Jurkat, Clone E6-1 (cell line): ENCODE measurements around the gene FAM185A. TPM values are rescaled to one million over a fixed set of nuclear protein-coding genes. Genes with fewer than 3 reads are reported as not detected.
"Not testable (repeated sequence)": the region's sequence is repeated elsewhere in the genome, so short reads cannot be mapped to it uniquely, and the experiment has no call there.

Experiments used
- DNase-seq: peaks from one replicate; pipeline ENCODE4 v3.0.0-alpha.2; 2011; ENCODE audit warnings: low read depth, low spot score
- H3K4me3 ChIP-seq: 2 replicates; pipeline ENCODE4 v1.5.1; 2011; ENCODE audit warnings: mild to moderate bottlenecking, low read length, control low read depth, moderate library complexity
- polyA plus RNA-seq: library from polyadenylated mRNA; unstranded; fragments of >200 nt; gene quantifications from one replicate; pipeline ENCODE4 v1.2.1, GENCODE V29; 2012; ENCODE audit warnings: missing spikeins; ENCODE audit not compliant: insufficient read length, insufficient read depth

Gene FAM185A
- 8.9 TPM for polyA plus RNA-seq

GRCh38 chr7:102748605-102749444, at the start of gene FAM185A:
Gene FAM185A, plus strand, starts transcription at chr7:102748999. Its CDS starts 209 bp downstream, at chr7:102749208.
- peak; percentile 99 for DNase-seq
- H3K4me3 ChIP-seq = peak within 1 kb of the TSS; percentile 63

- DNase-seq, H3K4me3 ChIP-seq: not testable (repeated sequence)
Observed at GRCh38 chr7:102713011-102713690, 35.6 kb upstream of the FAM185A start.

GRCh38 chr7:102713691-102714080, 35.1 kb upstream of the FAM185A start:
- not testable (repeated sequence) for DNase-seq, H3K4me3 ChIP-seq

- not testable (repeated sequence) for H3K4me3 ChIP-seq, DNase-seq
Observed at GRCh38 chr7:102714774-102715522, 33.9 kb upstream of the FAM185A start.

GRCh38 chr7:102715718-102716117, 33.1 kb upstream of the FAM185A start:
- DNase-seq, H3K4me3 ChIP-seq: not testable (repeated sequence)

GRCh38 chr7:102718491-102718890, 30.3 kb upstream of the FAM185A start:
- H3K4me3 ChIP-seq, DNase-seq: not testable (repeated sequence)

GRCh38 chr7:102726170-102726569, 22.6 kb upstream of the FAM185A start:
- DNase-seq, H3K4me3 ChIP-seq: not testable (repeated sequence)

GRCh38 chr7:102729670-102730069, 19.1 kb upstream of the FAM185A start:
- DNase-seq, H3K4me3 ChIP-seq: not testable (repeated sequence)

- H3K4me3 ChIP-seq, DNase-seq: not testable (repeated sequence)
Observed at GRCh38 chr7:102730431-102730830, 18.4 kb upstream of the FAM185A start.

GRCh38 chr7:102742002-102742771, 6.6 kb upstream of the FAM185A start:
- DNase-seq, H3K4me3 ChIP-seq: not testable (repeated sequence)

GRCh38 chr7:102743861-102744260, 4.9 kb upstream of the FAM185A start:
- H3K4me3 ChIP-seq = not testable (repeated sequence)

GRCh38 chr7:102745494-102746288, 3.1 kb upstream of the FAM185A start:
- H3K4me3 ChIP-seq, DNase-seq: not testable (repeated sequence)

More at GRCh38 chr7:102743861-102744260, 4.9 kb upstream of the FAM185A start:
- DNase-seq = not testable (repeated sequence)

GRCh38 chr7:102749445-102749786, 617 bp downstream of the FAM185A start:
- peak overlapping the region; percentile 63 for H3K4me3 ChIP-seq
- DNase-seq = not testable (repeated sequence)

GRCh38 chr7:102758227-102758626, 9.4 kb downstream of the FAM185A start:
- DNase-seq = peak; percentile 4
- not testable (repeated sequence) for H3K4me3 ChIP-seq

- DNase-seq, H3K4me3 ChIP-seq: not testable (repeated sequence)
Observed at GRCh38 chr7:102759934-102760333, 11.1 kb downstream of the FAM185A start.

GRCh38 chr7:102761234-102761633, 12.4 kb downstream of the FAM185A start:
- not testable (repeated sequence) for H3K4me3 ChIP-seq, DNase-seq

- DNase-seq, H3K4me3 ChIP-seq: not testable (repeated sequence)
Observed at GRCh38 chr7:102763295-102763905, 14.6 kb downstream of the FAM185A start.
